ACC112 (cell line): ENCODE measurements around the gene KLHL35.

Experiments used
- H2AFZ ChIP-seq: fragments of 200-600 bp; sonication (generic); one replicate; pipeline ENCODE4 v1.6.0; 2017; ENCODE audit warnings: antibody characterized with exemption, low read length; ENCODE audit not compliant: unreplicated experiment
- H3K27ac ChIP-seq: fragments of 200-600 bp; sonication (generic); 2 replicates; pipeline ENCODE4 v1.5.1; 2014; ENCODE audit warnings: low read depth, mild to moderate bottlenecking, antibody characterized with exemption, low read length, moderate library complexity
- H3K27me3 ChIP-seq: fragments of 200-600 bp; sonication (generic); 2 replicates; pipeline ENCODE4 v1.6.1; 2014; ENCODE audit warnings: mild to moderate bottlenecking, antibody characterized with exemption, low read length, moderate library complexity, mixed read lengths; ENCODE audit not compliant: insufficient read depth
- H3K36me3 ChIP-seq: fragments of 200-600 bp; sonication (generic); 2 replicates; pipeline ENCODE4 v1.6.1; 2016; ENCODE audit warnings: mild to moderate bottlenecking, antibody characterized with exemption, low read length, moderate library complexity, mixed read lengths; ENCODE audit not compliant: insufficient read depth
- H3K4me1 ChIP-seq: fragments of 200-600 bp; sonication (generic); one replicate; pipeline ENCODE4 v1.6.1; 2016; ENCODE audit warnings: low read length, mixed read lengths; ENCODE audit not compliant: insufficient read depth, unreplicated experiment, control insufficient read depth
- H3K4me3 ChIP-seq: fragments of 200-600 bp; sonication (generic); 2 replicates; pipeline ENCODE4 v1.5.1; 2014; ENCODE audit warnings: mild to moderate bottlenecking, low read depth, low read length
- H3K79me2 ChIP-seq: fragments of 200-600 bp; sonication (generic); one replicate; pipeline ENCODE4 v1.6.0; 2016; ENCODE audit warnings: low read length; ENCODE audit not compliant: control insufficient read depth, unreplicated experiment, insufficient read depth

The KLHL35 gene

GRCh38 chr11:75439495-75440120, 6.6 kb upstream of the KLHL35 start:
- H2AFZ ChIP-seq = no peak overlapping the region
- H3K4me1 ChIP-seq = no peaks in the 10 kb centered on the region
- no peak overlapping the region for H3K4me3 ChIP-seq
- H3K36me3 ChIP-seq = no peaks in the 10 kb centered on the region
- no peaks in the 10 kb centered on the region for H3K27me3 ChIP-seq
- H3K79me2 ChIP-seq = no peaks in the 10 kb centered on the region
- H3K27ac ChIP-seq = no peak overlapping the region

GRCh38 chr11:75439026-75439425, 6.0 kb upstream of the KLHL35 start:
- H3K36me3 ChIP-seq = no peaks in the 10 kb centered on the region
- H3K27me3 ChIP-seq = no peaks in the 10 kb centered on the region

GRCh38 chr11:75437966-75438659, 5.1 kb upstream of the KLHL35 start:
- Histone ChIP-seq H3K4me3 (no peak overlapping the region), H3K79me2 (no peaks in the 10 kb centered on the region), H3K27ac (no peak overlapping the region), H3K4me1 (no peaks in the 10 kb centered on the region), H2AFZ (no peak overlapping the region), H3K27me3 (no peaks in the 10 kb centered on the region), H3K36me3 (no peaks in the 10 kb centered on the region)

More at GRCh38 chr11:75439026-75439425, 6.0 kb upstream of the KLHL35 start:
- Histone ChIP-seq H3K27ac (no peak overlapping the region), H2AFZ (no peak overlapping the region), H3K4me1 (no peaks in the 10 kb centered on the region), H3K4me3 (no peak overlapping the region), H3K79me2 (no peaks in the 10 kb centered on the region)

- Histone ChIP-seq H2AFZ (no peak overlapping the region), H3K4me3 (no peak overlapping the region), H3K4me1 (no peaks in the 10 kb centered on the region), H3K36me3 (no peaks in the 10 kb centered on the region), H3K27ac (no peak overlapping the region), H3K27me3 (no peaks in the 10 kb centered on the region), H3K79me2 (no peaks in the 10 kb centered on the region)
Observed at GRCh38 chr11:75436806-75437205, 3.8 kb upstream of the KLHL35 start.

- peaks cover 5% of the 10 kb centered on the region for H3K4me1 ChIP-seq
- no peak overlapping the region for H3K27ac ChIP-seq
- H2AFZ ChIP-seq = no peak overlapping the region
- no peak overlapping the region for H3K4me3 ChIP-seq
- peaks cover 3% of the 10 kb centered on the region for H3K79me2 ChIP-seq
- no peaks in the 10 kb centered on the region for H3K27me3 ChIP-seq
- no peaks in the 10 kb centered on the region for H3K36me3 ChIP-seq
Observed at GRCh38 chr11:75435571-75435925, 2.5 kb upstream of the KLHL35 start.

GRCh38 chr11:75434886-75435570, 2.0 kb upstream of the KLHL35 start:
- Histone ChIP-seq H3K27ac (no peak overlapping the region), H2AFZ (no peak overlapping the region), H3K36me3 (no peaks in the 10 kb centered on the region), H3K4me3 (no peak overlapping the region), H3K4me1 (peaks cover 5% of the 10 kb centered on the region), H3K79me2 (peaks cover 3% of the 10 kb centered on the region), H3K27me3 (no peaks in the 10 kb centered on the region)

GRCh38 chr11:75434051-75434450, 1.0 kb upstream of the KLHL35 start:
- H3K36me3 ChIP-seq = no peaks in the 10 kb centered on the region
- no peaks in the 10 kb centered on the region for H3K27me3 ChIP-seq
- H2AFZ ChIP-seq = no peak overlapping the region
- H3K27ac ChIP-seq = no peak overlapping the region
- H3K79me2 ChIP-seq = peaks cover 8% of the 10 kb centered on the region
- no peak overlapping the region for H3K4me3 ChIP-seq
- peaks cover 5% of the 10 kb centered on the region for H3K4me1 ChIP-seq

- H3K4me3 ChIP-seq = no peak overlapping the region
- peaks cover 13% of the 10 kb centered on the region for H3K79me2 ChIP-seq
- H2AFZ ChIP-seq = no peak overlapping the region
- H3K27ac ChIP-seq = no peak overlapping the region
- H3K4me1 ChIP-seq = peaks cover 5% of the 10 kb centered on the region
- no peaks in the 10 kb centered on the region for H3K27me3 ChIP-seq
- H3K36me3 ChIP-seq = no peaks in the 10 kb centered on the region
Observed at GRCh38 chr11:75433443-75433842, 440 bp upstream of the KLHL35 start.

- peak overlapping the region; percentile 75 for H3K4me3 ChIP-seq
- H3K27ac ChIP-seq = no peak overlapping the region
- no peak overlapping the region for H2AFZ ChIP-seq
Observed at GRCh38 chr11:75431533-75432525, 1.2 kb downstream of the KLHL35 start.

More at GRCh38 chr11:75431533-75432525, 1.2 kb downstream of the KLHL35 start:
- Histone ChIP-seq H3K36me3 (peaks cover 4% of the 10 kb centered on the region; the same call in 1 of the 2 replicates), H3K79me2 (peaks cover 29% of the 10 kb centered on the region), H3K4me1 (peaks cover 14% of the 10 kb centered on the region), H3K27me3 (no peaks in the 10 kb centered on the region)
